D721Med (cell line): ENCODE data around the gene PRR18.

ENCODE experiments used
- DNase-seq: peaks from one replicate; pipeline ENCODE4 v3.0.0; 2011; ENCODE audit warnings: low spot score; ENCODE audit not compliant: insufficient read length
- FAIRE-seq: peaks from 2 replicates; lab custom pipeline; 2011; peaks lifted over from hg19 to GRCh38; lab: Jason Lieb, UNC
- TF ChIP-seq, protein P1 (sequence below): IDR thresholded peaks from 2 replicates; pipeline ENCODE4 v1.5.1; 2012; ENCODE audit warnings: mild to moderate bottlenecking, control low read depth; ENCODE audit not compliant: insufficient read depth; ENCODE audit errors: missing control alignments

Gene PRR18

DNA sequence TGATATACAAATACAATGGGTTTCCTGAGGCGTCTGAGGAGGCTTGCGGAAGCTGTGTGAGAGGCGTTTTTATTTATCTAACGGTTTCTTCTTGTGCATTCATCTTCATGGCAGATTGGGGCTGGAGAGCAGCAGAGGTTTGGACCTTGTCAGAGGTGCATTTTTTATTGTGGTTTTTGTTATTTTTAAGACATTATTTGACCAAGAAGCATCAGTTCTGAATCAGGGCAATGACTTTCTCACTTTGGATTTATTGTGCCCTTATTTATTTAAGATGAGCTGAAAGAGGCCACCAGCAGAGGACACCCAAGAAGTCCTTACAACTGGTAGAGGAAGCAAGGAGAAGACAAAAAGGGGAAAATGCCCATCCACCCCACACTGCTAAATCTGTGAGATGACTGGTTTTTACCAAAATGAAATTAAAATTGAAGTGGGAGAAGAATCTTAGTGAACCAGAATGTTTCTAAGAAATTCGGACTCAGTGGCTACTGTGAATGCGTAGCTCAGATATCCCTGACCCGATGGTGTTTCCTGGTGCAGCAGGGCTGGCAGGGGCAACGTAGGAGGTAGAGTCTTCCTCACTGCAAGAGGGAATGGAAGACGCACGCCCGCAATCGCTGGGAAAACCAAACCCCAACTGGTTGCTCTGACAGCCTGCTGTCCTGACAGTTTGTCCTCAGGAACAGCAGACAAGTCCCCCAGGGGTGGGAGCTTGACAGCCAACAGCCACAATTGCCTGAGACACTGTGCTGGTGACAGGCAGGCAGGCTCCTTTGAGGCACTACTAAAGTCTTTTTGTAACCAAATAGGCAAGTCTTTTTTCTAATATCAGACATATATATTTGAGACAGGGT, 14.2 kb downstream of the PRR18 start:
- DNase-seq (no peak), FAIRE-seq (no peak)
- TF ChIP-seq, protein P1, sequence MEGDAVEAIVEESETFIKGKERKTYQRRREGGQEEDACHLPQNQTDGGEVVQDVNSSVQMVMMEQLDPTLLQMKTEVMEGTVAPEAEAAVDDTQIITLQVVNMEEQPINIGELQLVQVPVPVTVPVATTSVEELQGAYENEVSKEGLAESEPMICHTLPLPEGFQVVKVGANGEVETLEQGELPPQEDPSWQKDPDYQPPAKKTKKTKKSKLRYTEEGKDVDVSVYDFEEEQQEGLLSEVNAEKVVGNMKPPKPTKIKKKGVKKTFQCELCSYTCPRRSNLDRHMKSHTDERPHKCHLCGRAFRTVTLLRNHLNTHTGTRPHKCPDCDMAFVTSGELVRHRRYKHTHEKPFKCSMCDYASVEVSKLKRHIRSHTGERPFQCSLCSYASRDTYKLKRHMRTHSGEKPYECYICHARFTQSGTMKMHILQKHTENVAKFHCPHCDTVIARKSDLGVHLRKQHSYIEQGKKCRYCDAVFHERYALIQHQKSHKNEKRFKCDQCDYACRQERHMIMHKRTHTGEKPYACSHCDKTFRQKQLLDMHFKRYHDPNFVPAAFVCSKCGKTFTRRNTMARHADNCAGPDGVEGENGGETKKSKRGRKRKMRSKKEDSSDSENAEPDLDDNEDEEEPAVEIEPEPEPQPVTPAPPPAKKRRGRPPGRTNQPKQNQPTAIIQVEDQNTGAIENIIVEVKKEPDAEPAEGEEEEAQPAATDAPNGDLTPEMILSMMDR = no peak

DNA sequence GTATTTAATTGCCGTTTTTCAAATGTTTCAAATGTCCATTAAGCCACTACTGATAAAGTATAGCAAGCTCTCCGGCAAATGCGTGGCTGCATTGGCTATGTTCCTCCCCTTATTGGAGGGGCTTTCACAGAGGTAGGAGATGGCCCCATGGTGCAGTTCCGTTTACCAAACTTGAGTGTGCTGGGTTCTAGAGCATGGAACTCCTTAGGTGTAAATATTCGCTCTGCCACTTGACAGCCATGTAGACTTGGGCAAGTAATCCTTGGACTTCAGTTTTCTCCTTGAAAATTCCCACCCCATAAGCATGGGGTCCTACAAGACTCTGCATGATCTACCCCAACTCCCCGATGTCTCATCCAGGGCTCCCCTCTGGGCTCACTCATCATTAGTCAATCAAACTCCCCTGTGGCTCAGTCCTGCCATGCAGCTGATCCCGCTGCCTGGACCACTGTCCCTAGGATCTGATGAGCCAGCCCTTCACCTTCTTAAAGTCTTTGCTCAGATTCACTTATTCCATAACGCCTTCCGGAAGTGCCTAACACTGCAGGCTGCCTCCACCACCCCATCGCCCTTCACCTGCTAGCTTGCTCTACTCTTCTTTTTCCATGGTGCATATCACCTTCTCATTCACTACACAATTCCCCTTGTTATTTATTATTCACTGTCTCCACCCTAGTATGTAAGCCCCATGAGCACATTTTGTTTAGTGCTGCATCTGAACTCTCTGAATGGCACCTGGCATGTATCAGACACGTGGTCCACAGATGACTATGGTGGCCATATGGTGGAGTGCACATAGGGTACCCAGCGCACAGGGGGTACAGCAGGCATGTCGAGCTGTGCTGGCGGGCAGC, 18.8 kb downstream of the PRR18 start:
- TF ChIP-seq, protein P1 = no peak
- no peak for FAIRE-seq
- DNase-seq = no peak

DNA sequence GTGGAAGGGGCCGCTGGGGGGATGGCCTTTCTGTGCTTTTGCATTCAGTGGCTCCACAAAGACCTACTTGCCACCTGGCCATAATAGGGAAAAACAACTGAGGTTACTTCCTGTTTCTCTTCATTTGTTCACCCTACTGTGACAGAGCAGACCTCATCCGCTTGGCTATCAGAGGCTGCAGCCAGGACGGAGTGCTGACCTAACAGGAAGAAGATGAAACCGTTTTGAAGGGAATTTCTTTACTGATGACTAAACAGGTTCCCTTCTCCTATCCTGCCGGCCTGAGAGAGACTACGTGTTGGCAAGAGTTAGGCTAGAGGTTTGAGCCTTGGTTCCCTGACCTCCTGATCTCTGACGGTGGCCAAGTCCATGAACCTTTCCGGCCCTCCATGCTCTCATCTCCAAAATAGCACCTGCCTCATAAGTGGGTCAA, 21.3 kb downstream of the PRR18 start:
- TF ChIP-seq, protein P1 = no peak
- DNase-seq (no peak), FAIRE-seq (no peak)

DNA sequence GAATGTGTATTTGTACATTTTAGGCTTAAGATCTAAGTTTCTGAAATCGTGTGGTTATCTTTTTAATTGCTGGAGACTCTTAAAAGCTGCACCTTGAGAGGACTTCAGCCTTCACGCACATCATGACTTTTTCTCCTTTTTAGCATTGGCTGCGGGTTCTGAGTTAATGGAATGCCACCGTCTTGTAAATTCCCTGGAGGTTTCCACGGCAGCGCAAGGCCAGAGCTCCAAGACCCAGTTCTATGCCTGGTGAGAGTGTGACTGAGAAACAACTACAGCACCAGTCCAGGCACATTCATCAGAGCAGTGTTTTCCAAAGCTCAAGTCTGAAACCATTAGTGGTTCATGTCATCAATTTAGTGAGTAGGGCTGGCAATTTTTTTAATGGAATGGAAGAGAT, 23.0 kb downstream of the PRR18 start:
- FAIRE-seq (no peak), DNase-seq (no peak)
- TF ChIP-seq, protein P1 = no peak

GRCh38 chr6:166284640-166285039, 23.6 kb downstream of the PRR18 start:
- no peak for DNase-seq
- TF ChIP-seq, protein P1 = no peak
- FAIRE-seq = no peak

DNA sequence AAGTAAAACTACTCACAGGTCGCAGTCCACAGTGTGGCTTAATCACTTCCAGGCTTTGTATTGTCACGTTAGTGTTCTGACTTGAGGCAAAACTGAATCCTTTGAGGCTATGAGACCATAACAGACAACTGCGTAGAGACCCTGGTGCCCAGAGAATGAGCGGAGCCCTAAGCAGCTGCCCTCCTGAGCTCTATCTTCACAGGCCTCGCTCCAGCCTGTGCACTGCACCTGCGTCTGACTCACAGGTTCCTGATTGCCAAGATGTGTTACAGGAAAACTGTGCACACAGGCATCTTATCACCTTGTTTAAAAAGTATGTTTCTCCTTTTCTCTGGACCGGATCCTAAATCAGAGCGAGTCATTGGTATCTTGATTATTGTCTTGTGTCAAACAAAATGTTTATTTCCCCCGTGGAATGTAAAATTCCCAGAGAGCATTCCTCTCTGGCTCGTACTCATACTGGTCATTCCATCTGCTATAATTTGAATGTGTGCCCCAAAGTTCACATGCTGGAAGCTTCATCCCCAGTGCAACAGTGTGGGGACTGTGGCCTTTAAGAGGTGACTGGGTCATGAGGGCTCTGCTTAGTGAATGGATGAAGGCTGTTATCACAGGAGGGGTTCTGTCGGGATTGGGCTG, 25.7 kb downstream of the PRR18 start:
- DNase-seq = no peak
- no peak for FAIRE-seq
- TF ChIP-seq, protein P1 = no peak
